Bronchial epithelial cell (primary cell): ENCODE measurements around the gene ZC3H7A. TPM values are rescaled to one million over a fixed set of nuclear protein-coding genes. Genes with fewer than 3 reads are reported as not detected.

ENCODE experiments used
- DNase-seq: peaks from one replicate; pipeline ENCODE4 v3.0.0-alpha.2; 2010; ENCODE audit warnings: low read depth
- FAIRE-seq: peaks from 2 replicates; lab custom pipeline; 2011; peaks lifted over from hg19 to GRCh38; lab: Jason Lieb, UNC
- H3K27me3 ChIP-seq: 2 replicates; pipeline ENCODE4 v1.5.1; 2011; ENCODE audit warnings: low read length; ENCODE audit not compliant: control insufficient read depth, insufficient read depth
- H3K36me3 ChIP-seq: 2 replicates; pipeline ENCODE4 v1.5.1; 2011; ENCODE audit warnings: low read length; ENCODE audit not compliant: control insufficient read depth, insufficient read depth
- H3K4me3 ChIP-seq: 2 replicates; pipeline ENCODE4 v1.5.1; 2011; ENCODE audit warnings: mild to moderate bottlenecking, low read depth, low read length, control low read depth
- total RNA-seq: library from RNA; depleted of rRNA; stranded (reverse); fragments of >200 nt; gene quantifications from 2 replicates; pipeline ENCODE4 v1.2.1, GENCODE V29; 2014
- TF ChIP-seq, protein P1 (sequence below): IDR thresholded peaks from 2 replicates; pipeline ENCODE4 v1.5.1; 2011; ENCODE audit warnings: mild to moderate bottlenecking, moderate library complexity, low read length, control low read depth, inconsistent platforms; ENCODE audit not compliant: insufficient read depth, severe bottlenecking

ZC3H7A gene
- total RNA-seq, 1 donor from 2014 or later: 26.9 TPM

DNA sequence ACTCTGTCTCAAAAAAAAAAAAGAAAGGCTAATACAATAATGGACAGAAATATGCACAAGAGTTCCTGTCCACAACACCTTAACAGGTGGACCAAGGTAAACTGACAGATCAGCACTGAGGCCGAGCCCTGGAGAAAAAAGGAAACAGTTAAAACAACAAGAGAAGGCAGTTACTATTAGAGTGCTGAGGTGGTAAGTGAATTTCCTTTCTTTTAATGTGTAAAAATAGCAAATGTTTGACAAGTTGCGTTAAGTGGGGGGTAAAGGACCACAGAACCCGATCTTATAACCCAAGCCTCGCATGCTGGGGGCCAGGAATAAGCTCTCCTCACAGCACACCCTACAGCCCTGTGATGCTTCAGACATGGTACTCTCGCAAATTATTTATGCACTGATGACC lies 79.2 kb downstream of the ZC3H7A start:
- H3K4me3 ChIP-seq: no peak overlapping the region
- peaks cover 7% of the 10 kb centered on the region for H3K36me3 ChIP-seq
- TF ChIP-seq, protein P1, sequence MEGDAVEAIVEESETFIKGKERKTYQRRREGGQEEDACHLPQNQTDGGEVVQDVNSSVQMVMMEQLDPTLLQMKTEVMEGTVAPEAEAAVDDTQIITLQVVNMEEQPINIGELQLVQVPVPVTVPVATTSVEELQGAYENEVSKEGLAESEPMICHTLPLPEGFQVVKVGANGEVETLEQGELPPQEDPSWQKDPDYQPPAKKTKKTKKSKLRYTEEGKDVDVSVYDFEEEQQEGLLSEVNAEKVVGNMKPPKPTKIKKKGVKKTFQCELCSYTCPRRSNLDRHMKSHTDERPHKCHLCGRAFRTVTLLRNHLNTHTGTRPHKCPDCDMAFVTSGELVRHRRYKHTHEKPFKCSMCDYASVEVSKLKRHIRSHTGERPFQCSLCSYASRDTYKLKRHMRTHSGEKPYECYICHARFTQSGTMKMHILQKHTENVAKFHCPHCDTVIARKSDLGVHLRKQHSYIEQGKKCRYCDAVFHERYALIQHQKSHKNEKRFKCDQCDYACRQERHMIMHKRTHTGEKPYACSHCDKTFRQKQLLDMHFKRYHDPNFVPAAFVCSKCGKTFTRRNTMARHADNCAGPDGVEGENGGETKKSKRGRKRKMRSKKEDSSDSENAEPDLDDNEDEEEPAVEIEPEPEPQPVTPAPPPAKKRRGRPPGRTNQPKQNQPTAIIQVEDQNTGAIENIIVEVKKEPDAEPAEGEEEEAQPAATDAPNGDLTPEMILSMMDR: no peak
- H3K27me3 ChIP-seq: no peaks in the 10 kb centered on the region
- DNase-seq (no peak), FAIRE-seq (no peak)

- H3K36me3 ChIP-seq: peaks cover 8% of the 10 kb centered on the region
- FAIRE-seq (no peak), DNase-seq (no peak)
- no peaks in the 10 kb centered on the region for H3K27me3 ChIP-seq
- no peak overlapping the region for H3K4me3 ChIP-seq
- TF ChIP-seq, protein P1: no peak
Measured at GRCh38 chr16:11716336-11716735, 80.7 kb downstream of the ZC3H7A start.

- no peak overlapping the region for H3K4me3 ChIP-seq
- H3K36me3 ChIP-seq: peaks cover 11% of the 10 kb centered on the region
- H3K27me3 ChIP-seq: no peaks in the 10 kb centered on the region
- FAIRE-seq (no peak), DNase-seq (no peak)
- TF ChIP-seq, protein P1: no peak
Measured at GRCh38 chr16:11715246-11715947, 81.7 kb downstream of the ZC3H7A start.

- DNase-seq: no peak
- H3K27me3 ChIP-seq: no peaks in the 10 kb centered on the region
- TF ChIP-seq, protein P1: no peak
- no peak overlapping the region for H3K4me3 ChIP-seq
- peaks cover 6% of the 10 kb centered on the region for H3K36me3 ChIP-seq
- FAIRE-seq: no peak
Measured at GRCh38 chr16:11712122-11712521, 84.9 kb downstream of the ZC3H7A start.

- Histone ChIP-seq H3K27me3 (no peaks in the 10 kb centered on the region), H3K4me3 (no peak overlapping the region), H3K36me3 (peaks cover 6% of the 10 kb centered on the region)
- FAIRE-seq (no peak), DNase-seq (no peak)
- TF ChIP-seq, protein P1: no peak
Measured at GRCh38 chr16:11711662-11712061, 85.4 kb downstream of the ZC3H7A start.

- DNase-seq (no peak), FAIRE-seq (no peak)
- Histone ChIP-seq H3K27me3 (no peaks in the 10 kb centered on the region), H3K4me3 (no peak overlapping the region), H3K36me3 (peaks cover 6% of the 10 kb centered on the region)
- TF ChIP-seq, protein P1: no peak
Measured at GRCh38 chr16:11708421-11708820, 88.6 kb downstream of the ZC3H7A start.
